Raji (cell line): ENCODE data around the gene SNX27.

ENCODE experiments used
- POLR2A ChIP-seq: IDR thresholded peaks from 2 replicates; pipeline ENCODE4 v1.6.1; 2011; ENCODE audit warnings: low read depth, low read length, control low read depth; ENCODE audit not compliant: insufficient read depth

SNX27 gene

DNA sequence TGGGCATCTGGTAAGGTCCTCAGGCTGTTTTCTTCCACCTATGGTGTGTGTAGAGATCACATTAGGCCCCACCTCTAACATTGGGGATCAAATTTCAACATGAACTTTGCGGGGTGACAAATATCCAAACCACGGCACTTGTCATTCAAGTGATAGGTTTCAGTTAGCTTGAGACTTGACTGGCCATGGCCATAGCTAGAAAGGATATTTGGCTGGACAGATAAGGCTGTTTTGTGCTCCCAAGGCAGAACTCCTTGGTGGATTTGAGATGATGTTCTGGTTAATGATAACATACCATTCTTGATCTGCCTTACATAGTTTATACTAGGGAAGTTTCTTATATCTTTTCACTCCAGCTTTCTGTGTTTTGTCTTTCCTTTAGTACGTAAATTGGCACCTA, 56.2 kb downstream of the SNX27 start:
- TF ChIP-seq POLR2A = no peak

GRCh38 chr1:151673407-151673806, 61.6 kb downstream of the SNX27 start:
- TF ChIP-seq POLR2A = no peak

DNA sequence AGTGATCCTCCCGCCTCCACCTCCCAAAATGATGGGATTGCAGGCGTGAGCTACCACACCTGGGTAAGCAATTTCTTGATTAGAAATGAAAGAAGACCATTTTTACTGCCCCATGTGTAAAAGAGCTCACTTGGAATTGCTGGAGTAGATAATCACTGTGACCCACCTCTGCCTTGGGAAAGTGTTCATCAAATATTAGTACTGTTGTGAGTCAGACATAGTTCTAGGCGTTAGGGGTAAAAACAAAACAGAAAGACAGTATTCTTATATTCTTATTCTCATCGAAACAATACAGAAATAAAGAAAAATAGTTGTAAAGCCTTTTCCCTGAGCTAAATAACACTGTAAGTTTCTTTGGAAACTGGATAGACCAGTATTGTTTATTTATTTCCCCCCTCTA, 68.5 kb downstream of the SNX27 start:
- TF ChIP-seq POLR2A = no peak

DNA sequence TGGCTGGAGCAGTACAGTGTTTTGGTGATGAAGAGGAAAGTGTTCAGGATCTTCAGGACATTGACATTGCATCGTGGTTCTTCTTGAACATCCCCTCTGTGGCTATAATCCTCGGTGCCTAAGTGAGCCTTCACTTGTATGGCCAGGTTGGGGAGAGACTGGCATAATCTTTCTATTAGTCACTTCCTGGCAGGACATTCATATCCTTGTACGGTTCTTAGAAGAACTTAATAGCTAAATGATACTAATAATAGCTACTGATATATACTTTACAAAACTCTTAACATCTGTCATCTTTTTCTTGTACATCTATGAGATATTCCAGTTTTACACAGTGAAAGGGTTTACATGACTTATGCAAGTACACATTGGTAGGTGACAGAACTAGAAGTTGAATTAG, 69.0 kb downstream of the SNX27 start:
- TF ChIP-seq POLR2A = no peak

GRCh38 chr1:151681923-151682322, 70.1 kb downstream of the SNX27 start:
- no peak for TF ChIP-seq POLR2A

DNA sequence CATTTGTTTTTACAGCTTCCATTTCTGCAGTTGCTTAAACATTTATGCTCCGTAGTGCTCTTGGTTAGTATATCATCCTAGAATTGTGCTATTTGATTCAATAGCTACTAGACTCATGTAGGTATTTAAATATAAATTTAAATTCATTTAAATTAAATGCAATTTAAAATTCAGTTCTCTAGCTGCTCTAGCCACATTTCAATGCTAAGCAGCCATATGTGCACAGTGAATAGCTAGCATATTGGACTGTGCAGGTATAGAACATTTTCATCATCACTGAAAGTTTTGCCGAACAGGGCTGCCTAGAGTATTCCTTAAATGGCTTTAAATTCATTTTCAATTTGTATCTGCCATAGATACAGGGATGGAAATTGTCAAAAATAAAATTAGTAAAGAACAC, 72.3 kb downstream of the SNX27 start:
- no peak for TF ChIP-seq POLR2A

GRCh38 chr1:151686561-151686960, 74.7 kb downstream of the SNX27 start:
- no peak for TF ChIP-seq POLR2A

- TF ChIP-seq POLR2A = no peak
These were observed 77.6 kb downstream of the SNX27 start for GRCh38 chr1:151689494-151689893.

GRCh38 chr1:151692226-151692625, 80.4 kb downstream of the SNX27 start:
- no peak for TF ChIP-seq POLR2A

- TF ChIP-seq POLR2A = no peak
These were observed 81.3 kb downstream of the SNX27 start for GRCh38 chr1:151693057-151693651.

DNA sequence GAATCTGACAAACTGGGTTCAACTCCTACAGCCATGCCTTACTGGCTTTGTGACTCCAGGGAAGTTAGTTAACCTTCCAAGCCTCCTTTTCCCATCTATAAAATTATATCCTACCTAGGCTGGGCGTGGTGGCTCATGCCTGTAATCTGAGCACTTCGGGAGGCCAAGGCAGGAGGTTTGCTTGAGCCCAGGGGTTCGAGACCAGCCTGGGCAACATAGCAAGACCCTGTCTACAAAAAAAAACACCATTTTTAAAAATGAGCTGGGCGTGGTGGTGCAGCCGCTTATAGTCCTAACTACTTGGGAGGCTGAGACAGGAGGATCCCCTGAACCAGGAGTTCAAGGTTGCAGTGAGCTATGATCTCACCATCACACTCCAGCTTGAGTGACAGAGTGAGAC, 89.7 kb downstream of the SNX27 start:
- TF ChIP-seq POLR2A = no peak

GRCh38 chr1:151702936-151703335, 91.1 kb downstream of the SNX27 start:
- TF ChIP-seq POLR2A = no peak

DNA sequence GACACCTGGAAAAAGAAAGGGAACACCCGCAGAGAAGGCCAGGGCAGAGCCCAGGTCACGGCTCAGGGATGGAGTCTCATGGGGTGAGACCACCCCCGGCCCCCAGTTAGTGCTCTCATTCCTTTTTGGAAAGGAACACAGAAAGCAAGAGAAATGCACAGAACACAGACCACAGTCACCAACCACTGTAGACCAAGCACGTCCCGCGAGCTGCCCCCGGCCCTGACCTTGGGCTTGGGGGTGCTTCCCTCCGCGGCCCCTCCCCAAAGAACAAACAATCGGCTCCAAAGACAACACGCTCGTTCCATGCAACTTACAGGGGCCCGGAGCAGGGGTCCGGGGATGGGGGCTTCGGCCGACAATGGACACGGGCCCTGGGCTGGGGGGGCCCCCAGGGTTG, 92.0 kb downstream of the SNX27 start:
- no peak for TF ChIP-seq POLR2A

DNA sequence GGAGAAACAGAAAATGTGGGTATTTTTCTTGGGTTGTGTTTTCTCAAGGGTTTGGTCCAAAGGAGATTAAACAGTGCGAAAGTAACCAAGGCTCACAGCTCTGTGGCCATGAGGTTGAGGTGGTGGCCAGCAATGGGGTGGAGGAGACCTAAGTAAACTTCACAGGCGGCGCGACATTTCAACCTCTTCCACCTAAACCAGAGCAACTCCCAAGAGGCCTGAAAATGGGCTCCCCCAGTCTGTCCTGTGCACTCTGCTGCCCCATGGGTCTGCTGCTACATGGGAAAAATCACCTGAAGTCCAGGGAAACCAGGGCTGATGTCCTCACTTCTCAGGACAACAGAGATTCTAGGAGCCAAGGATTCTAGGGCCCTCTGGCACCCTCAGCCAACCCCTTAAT, 92.4 kb downstream of the SNX27 start:
- TF ChIP-seq POLR2A = no peak

DNA sequence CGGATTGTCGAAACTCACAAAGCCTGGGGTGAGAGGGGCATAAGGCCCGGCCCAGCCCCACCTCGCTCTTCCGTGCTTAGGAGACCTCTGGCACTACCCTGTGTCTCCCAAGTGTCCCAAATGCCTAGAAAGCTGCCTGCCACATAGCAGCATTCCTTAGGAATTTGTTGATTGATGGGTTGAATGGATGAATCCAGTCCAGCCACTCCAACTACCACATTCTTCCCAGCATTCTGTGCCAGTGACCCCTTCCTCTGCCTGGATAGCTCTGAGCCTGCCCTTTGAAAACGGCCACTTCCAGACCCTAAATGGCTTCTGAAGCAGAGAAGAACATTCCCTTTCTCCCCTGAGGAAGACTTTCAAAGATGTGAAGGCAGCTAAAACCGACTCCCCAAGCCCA, 93.3 kb downstream of the SNX27 start:
- no peak for TF ChIP-seq POLR2A

DNA sequence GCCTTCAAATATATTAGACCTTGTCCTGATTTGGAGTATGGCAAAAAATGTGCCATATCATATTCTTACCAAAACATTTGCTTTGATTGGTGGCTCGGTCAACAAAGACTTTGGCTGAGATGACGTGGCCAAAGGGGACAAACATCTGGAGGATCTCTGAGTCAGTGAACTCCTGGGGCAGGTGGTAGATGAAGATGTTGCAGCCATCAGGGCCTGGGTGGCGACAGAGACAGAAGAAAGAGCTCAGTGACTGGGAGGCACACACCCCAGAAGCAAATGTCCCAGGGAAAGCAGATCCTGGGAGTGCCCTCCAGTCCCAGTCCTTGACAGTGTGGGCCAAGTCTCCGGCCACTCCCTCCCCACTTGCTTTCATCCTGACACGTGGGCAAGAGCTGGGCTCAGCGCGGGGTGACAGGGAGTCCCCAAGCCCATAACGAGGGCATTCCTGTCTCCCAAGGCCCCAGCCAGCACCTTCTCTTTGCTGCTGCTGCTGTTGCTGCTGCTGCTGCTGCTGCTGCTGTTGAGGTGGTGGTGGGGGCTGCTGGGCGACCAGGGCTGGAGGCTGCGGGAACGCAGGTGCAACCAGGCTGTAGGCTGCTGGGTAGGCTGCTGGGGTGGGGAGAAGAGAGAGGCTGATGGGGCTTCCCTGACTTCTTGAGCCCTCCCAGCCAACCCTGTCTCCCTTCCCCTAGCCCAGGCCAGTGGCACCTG, 94.1 kb downstream of the SNX27 start:
- TF ChIP-seq POLR2A = no peak
